K562 (cell line): ENCODE measurements around the gene EML2. TPM values are rescaled to one million over a fixed set of nuclear protein-coding genes. Genes with fewer than 3 reads are reported as not detected.

Source experiments
- ATAC-seq: fragments of 200-7000 bp; cut with Tn5 transposase; 3 replicates; pipeline ENCODE4 v1.9.1; 2020; ENCODE audit warnings: moderate library complexity
- BruUV-seq: library from RNA; stranded (reverse); fragments of 400-500 nt; replicated peaks from 2 replicates; lab custom pipeline; 2021; lab: Mats Ljungman, UMichigan
- CTCF ChIA-PET: fragments of 300-600 bp; formaldehyde crosslinking; extraction: SDS; loops from one replicate; lab custom pipeline; 2021; ENCODE audit warnings: low intra/inter-chr PET ratio; lab: Yijun Ruan, JAX
- POLR2A ChIA-PET: fragments of 300-600, 350-650 bp; sonication (Branson Sonifier 250); formaldehyde crosslinking; extraction: SDS; loops from one replicate; lab custom pipeline; 2021; ENCODE audit warnings: antibody characterized with exemption, inconsistent platforms; lab: Yijun Ruan, JAX
- DNase-seq, 4 experiments: peaks; one replicate each; pipeline versions ENCODE4 v3.0.0 to v3.0.0-alpha.2; 2011 to 2018; ENCODE audit warnings: low spot score in 3 of 4, mixed read lengths in 3 of 4; ENCODE audit errors: extremely low read depth in 1 of 4
- FAIRE-seq: peaks from 2 replicates; lab custom pipeline; 2011; peaks lifted over from hg19 to GRCh38; lab: Jason Lieb, UNC
- H2AFZ ChIP-seq: 2 replicates; pipeline ENCODE4 v1.6.0; 2011; ENCODE audit warnings: low read depth, low read length, control low read depth, inconsistent platforms
- H3K27ac ChIP-seq: fragments of 200-600 bp; 3 replicates; pipeline ENCODE4 v1.8.0; 2011; ENCODE audit warnings: low read depth, mild to moderate bottlenecking, control low read depth, inconsistent platforms, low read length, moderate library complexity, mixed read lengths; ENCODE audit errors: extremely low read depth
- H3K27me3 ChIP-seq, 2 experiments: fragments of 300-600 bp in 1 of 2; 2 replicates in 1 of 2; 3 replicates in 1 of 2; pipeline versions ENCODE4 v1.6.0 to v1.8.0; 2011; ENCODE audit warnings: inconsistent platforms in 2 of 2, low read length in 2 of 2, mild to moderate bottlenecking in 1 of 2, mixed read lengths in 1 of 2, moderate library complexity in 1 of 2; ENCODE audit not compliant: control insufficient read depth in 2 of 2, insufficient read depth in 2 of 2
- H3K36me3 ChIP-seq: fragments of 300-600 bp; 3 replicates; pipeline ENCODE4 v1.8.0; 2011; ENCODE audit warnings: mild to moderate bottlenecking, low read length, inconsistent platforms; ENCODE audit not compliant: control insufficient read depth, insufficient read depth
- H3K4me1 ChIP-seq, 2 experiments: fragments of 200-600 bp in 1 of 2; replicated peaks in 1 of 2; 2 replicates in 1 of 2; 3 replicates in 1 of 2; pipeline versions ENCODE4 v1.5.1 to v1.8.0; 2011; ENCODE audit warnings: inconsistent platforms in 2 of 2, low read length in 2 of 2, mild to moderate bottlenecking in 1 of 2, mixed read lengths in 1 of 2, moderate library complexity in 1 of 2; ENCODE audit not compliant: control insufficient read depth in 2 of 2, insufficient read depth in 2 of 2
- H3K4me2 ChIP-seq: 2 replicates; pipeline ENCODE4 v1.6.1; 2011; ENCODE audit warnings: low read length, control low read depth, inconsistent platforms, mixed read lengths; ENCODE audit not compliant: insufficient read depth
- H3K4me3 ChIP-seq: fragments of 200-600 bp; sonication (generic), shearing (Covaris generic); 2 replicates; pipeline ENCODE4 v1.5.1; 2016; ENCODE audit warnings: control low read depth, inconsistent platforms
- H3K79me2 ChIP-seq: fragments of 200-600 bp; 3 replicates; pipeline ENCODE4 v1.8.0; 2011; ENCODE audit warnings: low read length, inconsistent platforms; ENCODE audit not compliant: control insufficient read depth, insufficient read depth
- H3K9ac ChIP-seq, 2 experiments: 2 replicates each; pipeline versions ENCODE4 v1.6.0 to v1.6.1; 2011; ENCODE audit warnings: low read depth in 2 of 2, low read length in 2 of 2, control low read depth in 1 of 2, inconsistent platforms in 1 of 2, mild to moderate bottlenecking in 1 of 2, mixed read lengths in 1 of 2; ENCODE audit not compliant: insufficient read depth in 1 of 2
- H3K9me1 ChIP-seq: one replicate; pipeline ENCODE4 v1.6.0; 2011; ENCODE audit warnings: inconsistent platforms, mild to moderate bottlenecking, low read length, moderate library complexity; ENCODE audit not compliant: control insufficient read depth, insufficient read depth
- H3K9me3 ChIP-seq: replicated peaks from 2 replicates; pipeline ENCODE4 v1.5.1; 2011; ENCODE audit warnings: low read depth, low read length, inconsistent platforms; ENCODE audit not compliant: control insufficient read depth, insufficient read depth
- H4K20me1 ChIP-seq: replicated peaks from 2 replicates; pipeline ENCODE4 v1.6.1; 2011; ENCODE audit warnings: low read length, inconsistent platforms, mixed read lengths; ENCODE audit not compliant: control insufficient read depth, insufficient read depth
- MAFG ChIP-seq: fragments of 450-650 bp; conservative IDR thresholded peaks from 2 replicates; pipeline ENCODE4 v1.6.1; 2016; ENCODE audit warnings: missing genetic modification characterization, missing compliant biosample characterization
- POLR2G ChIP-seq: fragments of 200-400 bp; formaldehyde crosslinking; IDR thresholded peaks from 2 replicates; pipeline ENCODE4 v1.6.1; 2017; ENCODE audit warnings: low read depth, mild to moderate bottlenecking, antibody characterized with exemption, low read length, moderate library complexity
- RBFOX2 ChIP-seq: fragments of 200-400 bp; formaldehyde crosslinking; IDR thresholded peaks from 2 replicates; pipeline ENCODE4 v1.6.1; 2017; ENCODE audit warnings: low read depth, mild to moderate bottlenecking, low read length, moderate library complexity
- WGBS: fragments of 100-300 bp; shearing (Covaris generic); methylation state at CpG from one replicate; pipeline ENCODE4 v1.1.6; 2016; ENCODE audit warnings: low coverage, mixed read lengths; ENCODE audit not compliant: insufficient coverage; ENCODE audit errors: missing lambda C conversion rate; 5-methylcytosine and 5-hydroxymethylcytosine counted together
- in situ Hi-C: fragments of 300-500 bp; cut with MboI; formaldehyde crosslinking; loops from 4 replicates; pipeline ENCODE4 v1.15.0; 2018; ENCODE audit warnings: inconsistent platforms, mixed read lengths
- intact Hi-C: fragments of 100-400 bp; cut with micrococcal nuclease; formaldehyde crosslinking; loops from 2 replicates; pipeline ENCODE4 v1.14.2; 2022
- polyA plus RNA-seq, 8 experiments: library from polyadenylated mRNA; depleted of rRNA in 4 of 8; stranded (reverse) in 5 of 8; unstranded in 3 of 8; fragments of >200 nt; fragmentation: Nextera tagmentation in 2 of 8; fragmentation: Illumina TruSeq in 1 of 8; extraction: Ambion mirVana in 2 of 8; extraction: Trizol in 1 of 8; gene quantifications; 2 replicates each; pipeline versions ENCODE4 v1.2.1 to v1.2.3, GENCODE V29; 2011 to 2014; ENCODE audit warnings: inconsistent platforms in 1 of 8, missing spikeins in 1 of 8
- total RNA-seq, 7 experiments: library from RNA; depleted of rRNA in 6 of 7; stranded (reverse); fragments of >200 nt in 6 of 7; fragmentation: Illumina TruSeq in 2 of 7; extraction: Trizol in 2 of 7; gene quantifications; 2 replicates each; pipeline versions ENCODE4 v1.2.1 to v1.2.3, GENCODE V29; 2011 to 2021; ENCODE audit warnings: low replicate concordance in 1 of 7
- TF ChIP-seq, protein P1 (sequence below): sonication (generic); formaldehyde crosslinking; IDR thresholded peaks from 2 replicates; pipeline ENCODE4 v1.8.0; 2022; ENCODE audit warnings: mild to moderate bottlenecking, missing genetic modification reagents, borderline replicate concordance

Gene EML2
- total and polyA plus RNA-seq, 9 of the 15 experiments (the other 6 are each of a cell fraction or from before 2014, with no cell fraction given), result 2.6 to 69.6 (median 24.8) TPM

DNA sequence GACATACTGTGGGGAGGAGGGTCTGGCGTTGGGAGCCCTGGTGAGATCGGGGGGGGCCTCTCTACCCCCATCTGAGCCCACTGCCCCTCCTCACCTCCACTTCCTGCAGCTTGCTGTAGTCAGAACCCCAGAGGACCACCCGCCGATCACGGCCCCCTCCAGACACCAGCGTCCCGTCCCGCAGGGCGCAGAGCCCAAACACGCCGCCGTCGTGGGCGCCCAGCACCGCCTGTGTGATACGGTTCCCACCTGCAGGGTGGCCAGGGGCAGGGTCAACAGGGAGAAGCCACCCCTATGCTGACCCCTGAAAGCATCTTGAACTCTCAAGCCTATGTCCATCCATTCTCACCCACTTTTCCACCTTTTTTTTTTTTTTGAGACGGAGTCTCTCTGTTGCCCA, 17.8 kb downstream of the EML2 start:
- no peaks in the 10 kb centered on the region for H4K20me1 ChIP-seq
- ChIA-PET POLR2A (interaction anchor here (3.8 kb wide), 1 partner anchor 12 kb away, joined by 19 read pairs; no protein-coding TSS in a partner anchor), CTCF (no interaction called here)
- in situ Hi-C loops (no loop called here), intact Hi-C loops (no loop called here)
- peaks cover 3 to 12% of the 10 kb centered on the region in 2 experiments; a peak in 3 of 5 replicates for H3K4me1 ChIP-seq
- DNase-seq, result no peak
- no peak for ATAC-seq
- H3K9me1 ChIP-seq, result no peaks in the 10 kb centered on the region
- FAIRE-seq, result no peak
- H3K27ac ChIP-seq, result no peak overlapping the region
- no peak overlapping the region for H3K4me2 ChIP-seq
- no TSS peak for BruUV-seq
- peaks cover 64% of the 10 kb centered on the region; the same call in 2 of the 3 replicates for H3K36me3 ChIP-seq
- H2AFZ ChIP-seq, result no peak overlapping the region
- 94% methylated on average over 14 of the region's 17 CpGs for WGBS
- no peak overlapping the region for H3K4me3 ChIP-seq
- peaks cover 5% of the 10 kb centered on the region; the same call in 2 of the 3 replicates for H3K79me2 ChIP-seq
- TF ChIP-seq RBFOX2 (peak; percentile 41; the same call in 1 of the 2 replicates), POLR2G (0 out of 2 replicates have a peak, but pooled peaks have one; percentile 28), MAFG (tag) (no peak)
- TF ChIP-seq, protein P1, sequence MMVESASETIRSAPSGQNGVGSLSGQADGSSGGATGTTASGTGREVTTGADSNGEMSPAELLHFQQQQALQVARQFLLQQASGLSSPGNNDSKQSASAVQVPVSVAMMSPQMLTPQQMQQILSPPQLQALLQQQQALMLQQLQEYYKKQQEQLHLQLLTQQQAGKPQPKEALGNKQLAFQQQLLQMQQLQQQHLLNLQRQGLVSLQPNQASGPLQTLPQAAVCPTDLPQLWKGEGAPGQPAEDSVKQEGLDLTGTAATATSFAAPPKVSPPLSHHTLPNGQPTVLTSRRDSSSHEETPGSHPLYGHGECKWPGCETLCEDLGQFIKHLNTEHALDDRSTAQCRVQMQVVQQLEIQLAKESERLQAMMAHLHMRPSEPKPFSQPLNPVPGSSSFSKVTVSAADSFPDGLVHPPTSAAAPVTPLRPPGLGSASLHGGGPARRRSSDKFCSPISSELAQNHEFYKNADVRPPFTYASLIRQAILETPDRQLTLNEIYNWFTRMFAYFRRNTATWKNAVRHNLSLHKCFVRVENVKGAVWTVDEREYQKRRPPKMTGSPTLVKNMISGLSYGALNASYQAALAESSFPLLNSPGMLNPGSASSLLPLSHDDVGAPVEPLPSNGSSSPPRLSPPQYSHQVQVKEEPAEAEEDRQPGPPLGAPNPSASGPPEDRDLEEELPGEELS (CRISPR knock-in tag), result no peak
- no peaks in the 10 kb centered on the region for H3K9me3 ChIP-seq
- H3K27me3 ChIP-seq, result no peaks in the 10 kb centered on the region
- 0 out of 4 replicates have a peak overlapping the region, but pooled peaks of 1 of the 2 experiments have one; percentile 52 for H3K9ac ChIP-seq
